B cell (primary cell): Measurements from ENCODE around the gene ZNF554.

Experiments
- EZH2 ChIP-seq: IDR thresholded peaks from 2 replicates; pipeline ENCODE4 v1.6.1; 2012; ENCODE audit warnings: borderline replicate concordance, low read depth, mild to moderate bottlenecking, moderate library complexity, low read length; ENCODE audit not compliant: insufficient read depth, poor library complexity, severe bottlenecking
- TF ChIP-seq, protein P1 (sequence below): fragments of 200-600 bp; IDR thresholded peaks from one replicate; pipeline ENCODE4 v1.8.0; 2022; ENCODE audit warnings: antibody characterized with exemption, mild to moderate bottlenecking

DNA sequence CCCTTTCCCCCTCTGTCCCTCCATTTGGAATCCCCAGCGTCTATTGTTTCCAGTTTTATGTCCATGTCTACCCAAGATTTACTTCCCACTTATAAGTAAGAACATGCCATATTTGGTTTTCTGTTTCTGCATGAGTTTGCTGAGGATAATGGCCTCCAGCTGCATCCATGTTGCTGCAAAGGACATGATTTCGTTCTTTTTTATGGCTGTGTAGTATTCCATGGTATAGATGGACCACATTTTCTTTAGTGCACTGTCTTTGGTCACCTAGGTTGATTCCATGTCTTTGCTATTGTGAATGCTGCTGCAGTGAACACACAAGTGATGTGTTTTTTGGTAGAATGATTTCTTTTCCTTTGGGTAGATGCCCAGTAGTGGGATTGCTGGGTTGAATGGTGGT lies 25.4 kb downstream of the ZNF554 start:
- TF ChIP-seq, protein P1, sequence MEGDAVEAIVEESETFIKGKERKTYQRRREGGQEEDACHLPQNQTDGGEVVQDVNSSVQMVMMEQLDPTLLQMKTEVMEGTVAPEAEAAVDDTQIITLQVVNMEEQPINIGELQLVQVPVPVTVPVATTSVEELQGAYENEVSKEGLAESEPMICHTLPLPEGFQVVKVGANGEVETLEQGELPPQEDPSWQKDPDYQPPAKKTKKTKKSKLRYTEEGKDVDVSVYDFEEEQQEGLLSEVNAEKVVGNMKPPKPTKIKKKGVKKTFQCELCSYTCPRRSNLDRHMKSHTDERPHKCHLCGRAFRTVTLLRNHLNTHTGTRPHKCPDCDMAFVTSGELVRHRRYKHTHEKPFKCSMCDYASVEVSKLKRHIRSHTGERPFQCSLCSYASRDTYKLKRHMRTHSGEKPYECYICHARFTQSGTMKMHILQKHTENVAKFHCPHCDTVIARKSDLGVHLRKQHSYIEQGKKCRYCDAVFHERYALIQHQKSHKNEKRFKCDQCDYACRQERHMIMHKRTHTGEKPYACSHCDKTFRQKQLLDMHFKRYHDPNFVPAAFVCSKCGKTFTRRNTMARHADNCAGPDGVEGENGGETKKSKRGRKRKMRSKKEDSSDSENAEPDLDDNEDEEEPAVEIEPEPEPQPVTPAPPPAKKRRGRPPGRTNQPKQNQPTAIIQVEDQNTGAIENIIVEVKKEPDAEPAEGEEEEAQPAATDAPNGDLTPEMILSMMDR: no peak
- no peak for TF ChIP-seq EZH2
